Activated T-cell treated with anti-CD3 and anti-CD28 coated beads, Interleukin-2, amount 50 U/mL, for 4 hours (primary cell): Measurements from ENCODE around the gene STARD6. TPM values are rescaled to one million over a fixed set of nuclear protein-coding genes. Genes with fewer than 3 reads are reported as not detected.

Experiments
- total RNA-seq, 3 donors: library from RNA; stranded (reverse); gene quantifications; one replicate each; pipeline ENCODE4 v1.2.1, GENCODE V29; 2021

Gene STARD6
- total RNA-seq, 3 donors from 2014 or later, result 0.52 TPM; not detected in 2

Other genes starting within 250 kb of the STARD6 start
- 100 to 1,000 TPM; 119 to 172 (median 135) TPM for gene MBD2, start 133.2 kb downstream of the STARD6 start, total RNA-seq
- 10 to 100 TPM in 1 of 3 donors, 1 to 10 TPM in 2; 9.0 to 10.2 (median 9.5) TPM for gene POLI, start 88.3 kb downstream of the STARD6 start, total RNA-seq
- 1 to 10 TPM; 2.3 to 3.6 (median 3.4) TPM for gene C18orf54, start within 50 bp of the STARD6 start, total RNA-seq
- gene DYNAP, start 233.4 kb upstream of the STARD6 start, total RNA-seq, result not detected